Fibroblast of mammary gland (primary cell): ENCODE data around the gene MOB2.
"Not testable (repeated sequence)": the region's sequence is repeated elsewhere in the genome, so short reads cannot be mapped to it uniquely, and the experiment has no call there.

ENCODE experiments used
- DNase-seq: peaks from one replicate; pipeline ENCODE4 v3.0.0-alpha.2; 2010; ENCODE audit warnings: low read depth
- H3K4me3 ChIP-seq: 2 replicates; pipeline ENCODE4 v1.5.1; 2011; ENCODE audit warnings: low read depth, mild to moderate bottlenecking, low read length, moderate library complexity; ENCODE audit not compliant: control insufficient read depth
- CTCF ChIP-seq: conservative IDR thresholded peaks from 2 replicates; pipeline ENCODE4 v1.5.1; 2011; ENCODE audit warnings: low read depth, low read length, inconsistent platforms; ENCODE audit not compliant: control insufficient read depth, insufficient read depth

Gene MOB2

GRCh38 chr11:1435820-1436467 lies 50.6 kb downstream of the MOB2 start:
- TF ChIP-seq CTCF: no peak
- no peak for DNase-seq
- H3K4me3 ChIP-seq: no peak overlapping the region

- not testable (repeated sequence) for DNase-seq, H3K4me3 ChIP-seq
Measured at GRCh38 chr11:1435479-1435819, 51.1 kb downstream of the MOB2 start.

- no peak for DNase-seq
- TF ChIP-seq CTCF: no peak
- no peak overlapping the region for H3K4me3 ChIP-seq
Measured at GRCh38 chr11:1433977-1434640, 52.5 kb downstream of the MOB2 start.

GRCh38 chr11:1433568-1433967 lies 53.0 kb downstream of the MOB2 start:
- no peak for DNase-seq
- H3K4me3 ChIP-seq: no peak overlapping the region
- TF ChIP-seq CTCF: no peak

- TF ChIP-seq CTCF: no peak
- no peak for DNase-seq
Measured at GRCh38 chr11:1428762-1429316, 57.7 kb downstream of the MOB2 start.

GRCh38 chr11:1425439-1425838 lies 61.1 kb downstream of the MOB2 start:
- no peak for DNase-seq
- H3K4me3 ChIP-seq: no peak overlapping the region
- no peak for TF ChIP-seq CTCF

More at GRCh38 chr11:1428762-1429316, 57.7 kb downstream of the MOB2 start:
- no peak overlapping the region for H3K4me3 ChIP-seq

GRCh38 chr11:1425006-1425405 lies 61.6 kb downstream of the MOB2 start:
- H3K4me3 ChIP-seq: no peak overlapping the region
- TF ChIP-seq CTCF: no peak
- no peak for DNase-seq

- not testable (repeated sequence) for H3K4me3 ChIP-seq, DNase-seq
Measured at GRCh38 chr11:1423406-1423805, 63.2 kb downstream of the MOB2 start.
